Parathyroid adenoma (tissue), 2 donors: Measurements from ENCODE around the gene CDH12.

Experiments used
- H2AFZ ChIP-seq: fragments of 300-600 bp; sonication (generic); one replicate; pipeline ENCODE4 v1.7.0; 2017; ENCODE audit warnings: antibody characterized with exemption, mild to moderate bottlenecking
- H3K27ac ChIP-seq: fragments of 300-600 bp; sonication (generic); one replicate; pipeline ENCODE4 v1.7.0; 2017
- H3K27me3 ChIP-seq: fragments of 300-600 bp; sonication (generic); one replicate; pipeline ENCODE4 v1.7.0; 2017; ENCODE audit warnings: low read length; ENCODE audit not compliant: control insufficient read depth, insufficient read depth
- H3K36me3 ChIP-seq: fragments of 300-600 bp; sonication (generic); one replicate; pipeline ENCODE4 v1.7.0; 2017; ENCODE audit warnings: low read length; ENCODE audit not compliant: control insufficient read depth, insufficient read depth
- H3K4me1 ChIP-seq: fragments of 300-600 bp; sonication (generic); one replicate; pipeline ENCODE4 v1.7.0; 2017; ENCODE audit warnings: control low read depth
- H3K4me2 ChIP-seq: fragments of 300-600 bp; sonication (generic); one replicate; pipeline ENCODE4 v1.7.0; 2017; ENCODE audit warnings: low read length
- H3K4me3 ChIP-seq: fragments of 300-600 bp; sonication (generic); one replicate; pipeline ENCODE4 v1.7.0; 2017; ENCODE audit warnings: low read depth, low read length
- H3K79me2 ChIP-seq: fragments of 300-600 bp; sonication (generic); one replicate; pipeline ENCODE4 v1.7.0; 2017; ENCODE audit warnings: control low read depth
- H3K9ac ChIP-seq: fragments of 300-600 bp; sonication (generic); one replicate; pipeline ENCODE4 v1.7.0; 2017; ENCODE audit warnings: mild to moderate bottlenecking
- H3K9me3 ChIP-seq: fragments of 300-600 bp; sonication (generic); one replicate; pipeline ENCODE4 v1.7.0; 2017; ENCODE audit warnings: low read length; ENCODE audit not compliant: control insufficient read depth
- TF ChIP-seq, protein P1 (sequence below): fragments of 300-600 bp; sonication (generic); IDR thresholded peaks from one replicate; pipeline ENCODE4 v1.7.0; 2017; ENCODE audit warnings: antibody characterized with exemption, mild to moderate bottlenecking
- donor health status: primary hyperparathyroidism.

The CDH12 gene

DNA sequence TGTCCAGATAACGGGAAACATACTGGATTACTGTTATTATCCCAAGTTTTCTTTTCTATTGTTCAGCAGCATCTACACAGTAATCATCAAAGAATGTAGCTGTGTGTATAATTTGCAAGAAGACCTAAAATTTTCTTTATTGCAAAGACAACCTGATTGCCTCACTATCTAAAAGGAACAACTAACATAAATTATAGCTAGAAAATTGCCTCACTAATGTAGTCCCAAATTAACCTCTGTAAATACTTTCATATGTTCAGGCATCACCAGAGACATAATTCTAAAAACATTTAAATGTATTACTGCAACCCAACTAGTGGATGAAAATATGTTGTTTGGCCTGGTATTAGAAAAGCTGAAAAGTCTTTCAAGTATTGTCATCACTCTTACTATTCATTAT is 275.4 kb downstream of the CDH12 start:
- no peak overlapping the region for H3K27ac ChIP-seq
- TF ChIP-seq, protein P1, sequence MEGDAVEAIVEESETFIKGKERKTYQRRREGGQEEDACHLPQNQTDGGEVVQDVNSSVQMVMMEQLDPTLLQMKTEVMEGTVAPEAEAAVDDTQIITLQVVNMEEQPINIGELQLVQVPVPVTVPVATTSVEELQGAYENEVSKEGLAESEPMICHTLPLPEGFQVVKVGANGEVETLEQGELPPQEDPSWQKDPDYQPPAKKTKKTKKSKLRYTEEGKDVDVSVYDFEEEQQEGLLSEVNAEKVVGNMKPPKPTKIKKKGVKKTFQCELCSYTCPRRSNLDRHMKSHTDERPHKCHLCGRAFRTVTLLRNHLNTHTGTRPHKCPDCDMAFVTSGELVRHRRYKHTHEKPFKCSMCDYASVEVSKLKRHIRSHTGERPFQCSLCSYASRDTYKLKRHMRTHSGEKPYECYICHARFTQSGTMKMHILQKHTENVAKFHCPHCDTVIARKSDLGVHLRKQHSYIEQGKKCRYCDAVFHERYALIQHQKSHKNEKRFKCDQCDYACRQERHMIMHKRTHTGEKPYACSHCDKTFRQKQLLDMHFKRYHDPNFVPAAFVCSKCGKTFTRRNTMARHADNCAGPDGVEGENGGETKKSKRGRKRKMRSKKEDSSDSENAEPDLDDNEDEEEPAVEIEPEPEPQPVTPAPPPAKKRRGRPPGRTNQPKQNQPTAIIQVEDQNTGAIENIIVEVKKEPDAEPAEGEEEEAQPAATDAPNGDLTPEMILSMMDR = no peak
- H3K9ac ChIP-seq = no peak overlapping the region
- H3K36me3 ChIP-seq = no peaks in the 10 kb centered on the region
- no peaks in the 10 kb centered on the region for H3K27me3 ChIP-seq
- no peaks in the 10 kb centered on the region for H3K9me3 ChIP-seq
- H3K4me1 ChIP-seq = no peaks in the 10 kb centered on the region
- no peak overlapping the region for H2AFZ ChIP-seq
- H3K79me2 ChIP-seq = no peaks in the 10 kb centered on the region
- no peak overlapping the region for H3K4me2 ChIP-seq
- H3K4me3 ChIP-seq = no peak overlapping the region

DNA sequence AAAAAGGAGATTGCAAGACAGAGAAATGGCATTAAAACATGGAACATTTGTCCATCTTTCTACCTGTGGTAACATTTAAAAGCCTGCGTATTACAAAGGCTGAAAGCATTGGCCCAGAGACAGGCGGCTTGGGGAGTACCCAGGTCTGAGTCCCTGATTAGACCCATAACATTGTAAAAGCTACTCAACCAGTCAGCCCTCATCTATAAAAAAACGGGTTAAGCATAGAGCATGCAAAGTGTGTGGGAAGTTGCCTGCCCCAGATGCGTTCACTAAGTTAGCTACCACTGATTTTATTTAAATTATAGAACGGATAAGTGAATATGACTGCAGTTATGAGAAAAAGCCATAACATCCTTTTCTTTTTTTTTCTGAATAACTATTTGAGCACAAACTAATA is 276.1 kb downstream of the CDH12 start:
- TF ChIP-seq, protein P1 = no peak
- no peaks in the 10 kb centered on the region for H3K79me2 ChIP-seq
- H3K27ac ChIP-seq = no peak overlapping the region
- H3K4me1 ChIP-seq = no peaks in the 10 kb centered on the region
- H3K9ac ChIP-seq = no peak overlapping the region
- no peak overlapping the region for H2AFZ ChIP-seq
- no peak overlapping the region for H3K4me3 ChIP-seq
- H3K9me3 ChIP-seq = no peaks in the 10 kb centered on the region
- H3K36me3 ChIP-seq = no peaks in the 10 kb centered on the region
- no peaks in the 10 kb centered on the region for H3K27me3 ChIP-seq
- H3K4me2 ChIP-seq = no peak overlapping the region

DNA sequence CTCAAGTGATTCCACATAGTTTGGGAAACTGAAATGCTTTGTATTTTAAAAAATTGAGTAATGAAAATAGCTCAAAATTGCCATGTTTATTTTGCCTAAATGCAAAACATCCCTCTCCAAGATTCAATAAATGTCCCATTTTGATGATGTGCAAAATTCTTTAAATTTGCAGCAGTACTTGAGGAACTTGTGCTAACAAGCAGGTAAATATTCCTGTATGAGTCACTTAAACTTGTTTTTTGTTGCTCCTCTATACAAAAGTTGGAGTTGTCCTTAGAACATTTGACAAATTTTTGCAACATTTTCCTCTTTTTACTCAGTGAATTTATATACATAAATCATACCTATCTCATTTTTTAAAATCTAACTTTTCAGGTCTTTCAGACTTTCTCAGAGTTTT is 280.2 kb downstream of the CDH12 start:
- Histone ChIP-seq H3K4me1 (no peaks in the 10 kb centered on the region), H3K9ac (no peak overlapping the region), H3K27ac (no peak overlapping the region), H3K9me3 (no peaks in the 10 kb centered on the region), H3K27me3 (no peaks in the 10 kb centered on the region), H3K4me2 (no peak overlapping the region), H3K36me3 (no peaks in the 10 kb centered on the region), H3K4me3 (no peak overlapping the region), H2AFZ (no peak overlapping the region), H3K79me2 (no peaks in the 10 kb centered on the region)
- TF ChIP-seq, protein P1 = no peak

DNA sequence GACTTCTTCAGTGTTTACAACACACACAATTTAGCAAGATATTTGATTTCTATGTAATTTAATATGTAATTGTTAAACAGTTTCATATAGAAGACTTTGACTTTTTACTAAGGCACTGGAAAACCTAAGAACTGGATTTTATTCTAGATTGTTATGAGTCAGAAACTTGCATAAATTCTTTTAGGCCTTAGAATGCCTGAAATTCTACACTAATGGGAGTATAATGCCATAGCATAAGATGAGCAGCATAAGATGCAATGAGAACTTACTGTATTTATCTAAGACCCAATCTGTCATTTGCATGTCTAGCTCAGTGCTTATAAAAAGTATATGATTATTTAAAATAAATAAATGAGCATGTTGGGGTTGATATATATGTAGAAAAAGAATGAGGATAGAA is 285.2 kb downstream of the CDH12 start:
- H3K27ac ChIP-seq = no peak overlapping the region
- H3K9ac ChIP-seq = no peak overlapping the region
- no peak overlapping the region for H2AFZ ChIP-seq
- no peak overlapping the region for H3K4me3 ChIP-seq
- no peaks in the 10 kb centered on the region for H3K79me2 ChIP-seq
- TF ChIP-seq, protein P1 = no peak
- H3K36me3 ChIP-seq = no peaks in the 10 kb centered on the region
- no peak overlapping the region for H3K4me2 ChIP-seq
- H3K4me1 ChIP-seq = no peaks in the 10 kb centered on the region
- H3K27me3 ChIP-seq = no peaks in the 10 kb centered on the region
- H3K9me3 ChIP-seq = no peaks in the 10 kb centered on the region

DNA sequence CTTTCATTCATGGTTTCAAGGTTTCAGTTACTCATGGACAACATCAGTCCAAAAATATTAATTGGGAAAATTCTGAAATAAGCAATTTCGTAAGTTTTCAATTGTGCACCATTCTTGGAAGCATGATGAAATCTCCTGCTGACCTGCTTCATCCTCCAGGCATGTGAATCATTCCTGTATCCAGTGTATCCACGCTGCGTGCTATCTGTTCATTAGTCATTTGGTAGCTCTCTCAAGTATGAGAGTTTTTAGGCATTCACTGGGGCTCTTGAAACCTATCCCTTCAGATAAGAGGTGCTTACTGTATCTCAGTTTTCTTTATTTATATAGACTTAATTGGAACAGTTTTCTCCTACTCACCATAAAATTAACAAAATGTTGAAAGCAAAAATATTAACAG is 293.0 kb downstream of the CDH12 start:
- Histone ChIP-seq H3K9me3 (no peaks in the 10 kb centered on the region), H3K4me1 (no peaks in the 10 kb centered on the region), H3K27me3 (no peaks in the 10 kb centered on the region), H3K27ac (no peak overlapping the region), H3K9ac (no peak overlapping the region), H3K4me3 (no peak overlapping the region), H2AFZ (no peak overlapping the region), H3K4me2 (no peak overlapping the region), H3K36me3 (no peaks in the 10 kb centered on the region), H3K79me2 (no peaks in the 10 kb centered on the region)
- TF ChIP-seq, protein P1 = no peak
